Tibial artery (tissue), 4 donors: ENCODE results near the gene PMPCA.

Experiments used
- DNase-seq, 2 donors: peaks; one replicate each; pipeline ENCODE4 v3.0.0-alpha.2; 2019
- H3K27ac ChIP-seq, 2 donors: fragments of 200-600 bp; sonication (generic) in 1 of 2; 1 replicate in 1 of 2; 2 replicates in 1 of 2; pipeline ENCODE4 v1.5.1; 2018 to 2019; ENCODE audit warnings: mild to moderate bottlenecking in 1 of 2
- H3K27me3 ChIP-seq, 2 donors: fragments of 200-600 bp; sonication (generic) in 1 of 2; one replicate each; pipeline versions ENCODE4 v1.5.1 to v1.6.0; 2016 to 2019
- H3K36me3 ChIP-seq, 3 donors: fragments of 200-600 bp; sonication (generic) in 2 of 3; one replicate each; pipeline ENCODE4 v1.5.1; 2016 to 2019; ENCODE audit warnings: mild to moderate bottlenecking in 2 of 3
- H3K4me1 ChIP-seq, 4 donors: fragments of 200-600 bp; sonication (generic) in 2 of 4; 1 replicate in 3 of 4; 2 replicates in 1 of 4; pipeline ENCODE4 v1.5.1; 2016 to 2019
- H3K4me3 ChIP-seq, 2 donors: fragments of 200-600 bp; sonication (generic) in 1 of 2; 1 replicate in 1 of 2; 2 replicates in 1 of 2; pipeline ENCODE4 v1.5.1; 2018 to 2019; ENCODE audit warnings: mild to moderate bottlenecking in 2 of 2
- H3K9me3 ChIP-seq, 3 donors: fragments of 200-600 bp; sonication (generic) in 1 of 3; one replicate each; pipeline ENCODE4 v1.5.1; 2016 to 2019
- intact Hi-C: fragments of 100-400 bp; cut with DNase I; formaldehyde crosslinking; loops from one replicate; pipeline ENCODE4 v1.15.0; 2023; ENCODE audit warnings: low total_unique reads
- TF ChIP-seq, protein P1 (sequence below), 2 experiments: fragments of 200-600 bp in 1 of 2; fragments of 450-650 bp in 1 of 2; IDR thresholded peaks; one replicate each; pipeline ENCODE4 v1.5.1; 2017 to 2019; ENCODE audit warnings: antibody characterized with exemption in 2 of 2, mild to moderate bottlenecking in 1 of 2, moderate library complexity in 1 of 2

Gene PMPCA

GRCh38 chr9:136385015-136385414, 25.4 kb upstream of the PMPCA start:
- no peak for DNase-seq
- TF ChIP-seq, protein P1, sequence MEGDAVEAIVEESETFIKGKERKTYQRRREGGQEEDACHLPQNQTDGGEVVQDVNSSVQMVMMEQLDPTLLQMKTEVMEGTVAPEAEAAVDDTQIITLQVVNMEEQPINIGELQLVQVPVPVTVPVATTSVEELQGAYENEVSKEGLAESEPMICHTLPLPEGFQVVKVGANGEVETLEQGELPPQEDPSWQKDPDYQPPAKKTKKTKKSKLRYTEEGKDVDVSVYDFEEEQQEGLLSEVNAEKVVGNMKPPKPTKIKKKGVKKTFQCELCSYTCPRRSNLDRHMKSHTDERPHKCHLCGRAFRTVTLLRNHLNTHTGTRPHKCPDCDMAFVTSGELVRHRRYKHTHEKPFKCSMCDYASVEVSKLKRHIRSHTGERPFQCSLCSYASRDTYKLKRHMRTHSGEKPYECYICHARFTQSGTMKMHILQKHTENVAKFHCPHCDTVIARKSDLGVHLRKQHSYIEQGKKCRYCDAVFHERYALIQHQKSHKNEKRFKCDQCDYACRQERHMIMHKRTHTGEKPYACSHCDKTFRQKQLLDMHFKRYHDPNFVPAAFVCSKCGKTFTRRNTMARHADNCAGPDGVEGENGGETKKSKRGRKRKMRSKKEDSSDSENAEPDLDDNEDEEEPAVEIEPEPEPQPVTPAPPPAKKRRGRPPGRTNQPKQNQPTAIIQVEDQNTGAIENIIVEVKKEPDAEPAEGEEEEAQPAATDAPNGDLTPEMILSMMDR (IDR thresholded peaks at IDR 0.05): no peak
- no peaks in the 10 kb centered on the region for H3K4me1 ChIP-seq
- no peak overlapping the region for H3K27ac ChIP-seq
- H3K36me3 ChIP-seq: peaks cover 47 to 100% (median 91%) of the 10 kb centered on the region in 3 donors
- intact Hi-C loops: no loop called here
- no peak overlapping the region for H3K4me3 ChIP-seq
- no peaks in the 10 kb centered on the region for H3K27me3 ChIP-seq
- H3K9me3 ChIP-seq: no peaks in the 10 kb centered on the region

GRCh38 chr9:136386018-136386417, 24.4 kb upstream of the PMPCA start:
- H3K27me3 ChIP-seq: no peaks in the 10 kb centered on the region
- peaks cover 43 to 91% (median 87%) of the 10 kb centered on the region in 3 donors for H3K36me3 ChIP-seq
- H3K27ac ChIP-seq: no peak overlapping the region
- H3K9me3 ChIP-seq: no peaks in the 10 kb centered on the region
- TF ChIP-seq, protein P1 (IDR thresholded peaks at IDR 0.05): no peak
- H3K4me3 ChIP-seq: no peak overlapping the region
- no peak for DNase-seq
- H3K4me1 ChIP-seq: no peaks in the 10 kb centered on the region
- intact Hi-C loops: no loop called here

DNA sequence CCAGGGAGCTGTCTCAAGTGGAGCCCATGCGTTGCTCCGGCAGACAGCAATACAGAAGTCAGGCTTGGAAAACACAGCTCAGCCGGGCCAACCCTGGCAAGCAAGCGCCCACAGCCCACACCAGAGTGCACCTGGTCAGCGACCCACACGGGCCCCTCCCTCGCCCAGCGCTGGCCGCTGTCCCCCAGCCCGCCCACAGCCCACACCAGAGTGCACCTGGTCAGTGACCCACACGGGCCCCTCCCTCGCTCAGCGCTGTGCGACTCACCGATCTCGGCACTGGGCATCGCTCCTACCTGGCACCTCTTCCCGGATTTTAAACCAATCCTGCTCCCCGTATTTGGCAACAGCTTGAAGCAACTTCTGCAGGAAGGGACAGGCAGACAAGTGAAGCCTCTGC, 23.2 kb upstream of the PMPCA start:
- intact Hi-C loops: no loop called here
- no peaks in the 10 kb centered on the region for H3K4me1 ChIP-seq
- no peak for DNase-seq
- no peak overlapping the region for H3K27ac ChIP-seq
- no peak overlapping the region for H3K4me3 ChIP-seq
- H3K9me3 ChIP-seq: no peaks in the 10 kb centered on the region
- TF ChIP-seq, protein P1 (IDR thresholded peaks at IDR 0.05): no peak
- H3K36me3 ChIP-seq: peaks cover 45 to 90% (median 86%) of the 10 kb centered on the region in 3 donors
- no peaks in the 10 kb centered on the region for H3K27me3 ChIP-seq

DNA sequence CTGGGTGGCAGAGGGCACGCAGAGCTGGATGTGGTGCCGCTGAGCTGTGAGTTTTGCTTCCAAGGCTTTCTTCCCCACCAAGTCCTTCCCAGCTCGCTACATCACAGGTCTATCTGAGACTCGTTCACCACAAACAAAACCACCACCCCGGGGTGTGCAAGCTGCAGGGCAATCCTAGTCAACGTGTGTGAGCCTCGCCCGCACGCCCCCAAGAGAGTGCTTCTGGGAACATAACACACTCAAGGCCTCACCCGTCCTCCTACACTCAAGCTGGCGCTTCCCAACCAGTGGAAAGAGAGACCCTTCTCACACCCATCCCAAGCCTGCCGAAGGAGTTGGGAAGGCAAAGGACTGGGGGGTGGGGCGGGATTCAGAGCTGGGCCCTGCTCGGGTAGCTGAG, 21.1 kb upstream of the PMPCA start:
- H3K9me3 ChIP-seq: no peaks in the 10 kb centered on the region
- TF ChIP-seq, protein P1 (IDR thresholded peaks at IDR 0.05): no peak
- no peaks in the 10 kb centered on the region for H3K27me3 ChIP-seq
- H3K4me3 ChIP-seq: no peak overlapping the region
- no peak for DNase-seq
- no peak overlapping the region for H3K27ac ChIP-seq
- H3K4me1 ChIP-seq: no peaks in the 10 kb centered on the region
- peaks cover 38 to 90% (median 84%) of the 10 kb centered on the region in 3 donors for H3K36me3 ChIP-seq
- intact Hi-C loops: no loop called here

DNA sequence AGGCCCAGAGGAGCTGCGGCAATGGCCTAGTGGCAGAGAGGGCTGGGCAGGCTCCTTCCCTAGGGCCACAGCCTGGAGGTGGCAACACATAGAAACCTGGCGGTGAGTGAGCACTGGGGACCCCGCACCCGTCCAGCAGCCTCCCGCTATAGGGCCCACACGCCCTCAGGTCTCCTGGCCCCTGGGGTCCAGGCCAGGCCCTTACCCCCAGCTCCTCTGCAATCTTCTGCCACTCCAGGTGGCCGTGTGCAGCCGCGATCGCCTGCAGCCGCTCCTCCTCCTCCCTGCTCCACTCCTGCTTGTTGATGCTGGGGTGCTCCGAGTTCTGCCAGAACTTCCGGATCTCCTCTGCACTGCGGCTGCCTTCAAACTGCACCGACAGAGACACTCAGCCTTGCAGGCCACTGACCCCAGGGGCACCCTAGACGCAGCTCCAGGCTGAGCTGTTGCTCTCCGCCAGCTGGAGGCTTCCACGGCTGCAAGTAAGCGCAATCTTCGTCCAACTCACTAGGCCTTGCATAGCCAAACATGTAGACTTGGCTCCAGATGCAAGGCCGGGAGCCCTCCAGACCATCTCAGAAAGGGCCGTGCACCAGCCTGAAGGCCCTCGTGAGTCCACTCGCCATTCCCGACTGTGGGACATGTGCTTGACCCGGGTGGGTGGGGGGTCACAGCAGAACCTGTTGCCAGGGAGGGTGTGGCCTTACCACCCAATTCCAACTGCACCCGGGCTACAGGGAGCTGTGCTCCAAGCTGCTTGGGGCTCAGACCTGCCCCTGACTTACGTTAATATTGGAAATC, 18.5 kb upstream of the PMPCA start:
- peaks cover 57 to 91% (median 90%) of the 10 kb centered on the region in 3 donors for H3K36me3 ChIP-seq
- H3K4me1 ChIP-seq: no peaks in the 10 kb centered on the region
- no peaks in the 10 kb centered on the region for H3K9me3 ChIP-seq
- DNase-seq: no peak
- H3K27me3 ChIP-seq: no peaks in the 10 kb centered on the region
- H3K4me3 ChIP-seq: no peak overlapping the region
- intact Hi-C loops: no loop called here
- no peak overlapping the region for H3K27ac ChIP-seq
- TF ChIP-seq, protein P1 (IDR thresholded peaks at IDR 0.05): no peak
